GM19438 (cell line): ENCODE data around the gene ASXL2.
"Not testable (repeated sequence)": the region's sequence is repeated elsewhere in the genome, so short reads cannot be mapped to it uniquely, and the experiment has no call there.

Experiments used
- ATAC-seq: cut with Tn5 transposase; IDR thresholded peaks from one replicate; pipeline ENCODE4 v1.9.1; 2021; ENCODE audit warnings: low read depth; ENCODE audit not compliant: unreplicated experiment

Gene ASXL2

GRCh38 chr2:25742501-25742900 is 135.8 kb downstream of the ASXL2 start:
- ATAC-seq, result no peak

DNA sequence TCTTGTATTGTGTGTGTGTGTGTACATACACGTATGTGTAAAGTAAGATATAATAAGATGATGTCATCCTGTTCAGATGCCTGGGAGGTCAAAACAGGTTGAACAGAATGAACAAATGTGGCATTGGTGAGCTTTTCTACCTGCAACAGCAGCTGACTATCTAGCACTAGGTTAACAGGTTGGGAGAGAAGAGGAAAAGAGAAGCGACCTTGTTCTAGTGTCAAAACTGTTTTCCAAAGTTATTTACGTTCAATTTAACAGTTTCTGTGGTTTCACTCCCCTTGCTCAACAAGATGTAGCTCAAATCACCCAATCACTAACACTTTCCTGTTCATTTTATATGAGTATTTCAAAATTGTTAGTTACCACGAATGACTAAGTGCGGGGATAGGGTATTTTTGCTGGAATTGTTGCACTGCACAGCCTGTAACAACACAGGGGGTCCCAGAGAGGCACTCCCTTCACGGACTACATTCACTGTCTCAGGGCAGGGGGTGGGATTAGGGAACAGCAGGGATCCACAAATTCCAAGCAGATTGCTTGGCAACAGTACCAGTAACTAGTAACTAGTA is 137.4 kb downstream of the ASXL2 start:
- ATAC-seq, result no peak

GRCh38 chr2:25738383-25739343 is 139.6 kb downstream of the ASXL2 start:
- ATAC-seq, result no peak

GRCh38 chr2:25736899-25737515 is 141.3 kb downstream of the ASXL2 start:
- no peak for ATAC-seq

- ATAC-seq, result no peak
Observed at GRCh38 chr2:25735835-25736234, 142.5 kb downstream of the ASXL2 start.

DNA sequence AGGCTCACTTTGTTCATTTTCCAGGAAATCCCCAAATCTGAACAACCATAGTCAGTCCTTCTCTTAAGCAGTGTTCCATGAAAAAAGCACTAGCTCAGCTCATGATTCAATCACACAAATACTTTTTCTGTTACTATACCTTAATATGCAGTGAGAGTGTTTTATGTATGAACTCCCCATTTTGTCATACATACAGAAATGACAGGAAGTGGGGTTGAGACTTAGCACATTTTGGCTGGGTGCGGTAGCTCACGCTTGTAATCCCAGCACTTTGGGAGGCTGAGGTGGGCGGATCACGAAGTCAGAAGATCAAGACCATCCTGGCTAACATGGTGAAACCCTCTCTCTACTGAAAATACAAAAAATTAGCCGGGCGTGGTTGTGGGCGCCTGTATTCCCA is 149.7 kb downstream of the ASXL2 start:
- no peak for ATAC-seq

DNA sequence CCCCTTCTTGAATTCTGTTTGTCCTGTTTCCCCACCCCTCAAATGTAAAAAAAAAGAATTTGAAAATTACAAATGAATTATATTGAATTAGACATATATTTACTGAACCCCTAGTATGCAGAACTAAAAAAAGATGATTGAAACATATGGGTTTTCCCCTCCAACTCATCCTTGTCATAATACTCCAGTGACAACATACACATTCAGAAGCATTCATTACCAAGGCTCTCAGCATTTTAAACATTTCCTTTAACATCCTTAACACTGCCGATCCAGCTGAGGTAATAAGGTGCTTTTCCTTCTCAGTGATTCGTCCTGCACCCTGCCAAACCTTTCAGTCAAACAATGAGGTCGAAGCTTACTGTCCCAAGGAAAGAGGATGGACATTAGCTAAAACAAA is 151.8 kb downstream of the ASXL2 start:
- no peak for ATAC-seq

DNA sequence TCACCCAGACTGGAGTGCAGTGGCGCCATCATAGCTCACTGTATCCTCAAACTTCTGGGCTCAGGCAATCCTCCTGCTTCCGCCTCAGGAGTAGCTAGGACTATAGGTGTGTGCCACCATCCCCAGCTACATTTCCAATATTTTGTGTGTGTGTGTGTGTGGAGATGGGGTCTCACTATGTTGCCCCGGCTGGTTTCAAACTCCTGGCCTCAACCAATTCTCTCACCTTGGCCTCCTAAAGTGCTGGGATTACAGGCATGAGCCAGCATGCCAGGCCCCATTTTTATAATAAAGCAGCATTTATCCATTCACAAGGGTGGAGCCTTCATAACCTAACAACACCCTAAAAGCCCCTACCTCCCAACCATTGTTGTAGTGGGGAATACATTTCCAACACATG is 152.4 kb downstream of the ASXL2 start:
- ATAC-seq, result no peak

DNA sequence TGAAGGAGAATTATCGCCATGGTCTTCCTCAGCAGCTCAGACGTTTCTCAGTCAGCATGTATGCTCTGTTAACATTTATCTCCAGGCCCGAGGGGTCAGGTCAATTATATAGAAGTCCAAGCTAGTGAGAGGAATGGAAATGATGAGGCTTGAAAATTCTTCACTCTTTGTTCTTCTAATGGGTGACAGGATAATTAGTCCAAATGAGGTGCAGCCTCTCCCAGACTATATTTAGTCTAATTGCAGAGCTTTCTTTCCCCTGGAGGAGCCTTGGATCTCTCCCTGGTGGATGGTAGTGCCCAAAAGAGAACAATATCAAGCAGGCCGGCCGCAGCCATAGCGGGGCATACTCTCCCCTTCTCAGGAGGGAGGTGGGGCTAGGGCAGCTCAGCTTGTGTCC is 153.5 kb downstream of the ASXL2 start:
- no peak for ATAC-seq

GRCh38 chr2:25722224-25722623 is 156.1 kb downstream of the ASXL2 start:
- ATAC-seq, result no peak

DNA sequence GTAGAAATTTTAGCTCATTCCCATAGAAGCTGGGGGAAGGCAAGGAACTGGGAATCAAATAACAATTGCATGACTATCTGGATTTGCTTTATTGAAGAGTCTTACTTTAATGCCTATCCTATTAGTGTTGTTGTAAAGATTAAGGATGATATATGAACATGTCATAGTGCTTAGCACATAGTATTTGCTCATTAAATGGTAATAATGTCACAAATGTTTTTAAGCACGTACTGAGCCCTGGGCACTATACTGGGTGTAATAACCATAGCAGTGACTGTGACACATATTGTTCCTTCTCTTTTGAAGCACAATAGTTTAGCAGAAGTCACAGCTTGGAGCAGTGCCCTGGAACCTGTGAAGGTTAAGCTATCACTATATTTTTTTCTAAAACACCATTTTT is 157.7 kb downstream of the ASXL2 start:
- no peak for ATAC-seq

DNA sequence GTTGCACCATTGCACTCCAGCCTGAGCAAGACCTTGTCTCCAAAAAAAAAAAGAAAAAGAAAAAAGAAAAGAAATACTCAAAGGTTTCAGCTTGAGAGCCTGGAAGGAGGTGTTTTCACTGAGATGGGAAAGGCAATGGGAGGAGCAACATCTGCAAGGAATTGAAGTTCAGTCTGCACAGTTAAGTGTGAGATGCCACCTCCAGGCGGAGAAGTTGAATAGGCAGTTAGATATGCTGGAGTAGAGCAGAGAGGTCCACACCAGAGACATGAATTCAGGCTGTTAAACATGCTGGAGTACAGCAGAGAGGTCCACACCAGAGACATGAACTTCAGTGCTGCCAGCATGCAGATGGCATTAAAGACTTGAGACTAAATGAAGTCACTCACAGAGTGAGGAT is 163.5 kb downstream of the ASXL2 start:
- no peak for ATAC-seq

DNA sequence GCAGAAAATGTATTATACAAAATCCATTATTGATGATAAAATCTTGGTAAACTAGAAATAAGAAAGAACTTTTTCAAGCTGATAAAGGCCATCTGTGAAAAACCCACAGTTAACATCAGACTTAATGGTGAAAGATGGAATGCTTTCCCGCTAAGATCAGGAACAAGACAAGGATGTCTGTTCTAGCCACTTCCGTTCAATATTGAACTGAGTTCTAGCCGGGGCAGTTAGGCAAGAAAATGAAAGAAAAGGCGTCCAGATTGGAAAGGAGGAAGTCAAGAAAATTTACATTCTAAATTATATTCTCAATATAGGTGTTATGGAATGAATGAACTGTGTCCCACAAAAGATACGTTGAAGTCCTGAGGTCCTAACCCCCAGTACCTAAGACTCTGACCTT is 165.8 kb downstream of the ASXL2 start:
- ATAC-seq, result no peak

DNA sequence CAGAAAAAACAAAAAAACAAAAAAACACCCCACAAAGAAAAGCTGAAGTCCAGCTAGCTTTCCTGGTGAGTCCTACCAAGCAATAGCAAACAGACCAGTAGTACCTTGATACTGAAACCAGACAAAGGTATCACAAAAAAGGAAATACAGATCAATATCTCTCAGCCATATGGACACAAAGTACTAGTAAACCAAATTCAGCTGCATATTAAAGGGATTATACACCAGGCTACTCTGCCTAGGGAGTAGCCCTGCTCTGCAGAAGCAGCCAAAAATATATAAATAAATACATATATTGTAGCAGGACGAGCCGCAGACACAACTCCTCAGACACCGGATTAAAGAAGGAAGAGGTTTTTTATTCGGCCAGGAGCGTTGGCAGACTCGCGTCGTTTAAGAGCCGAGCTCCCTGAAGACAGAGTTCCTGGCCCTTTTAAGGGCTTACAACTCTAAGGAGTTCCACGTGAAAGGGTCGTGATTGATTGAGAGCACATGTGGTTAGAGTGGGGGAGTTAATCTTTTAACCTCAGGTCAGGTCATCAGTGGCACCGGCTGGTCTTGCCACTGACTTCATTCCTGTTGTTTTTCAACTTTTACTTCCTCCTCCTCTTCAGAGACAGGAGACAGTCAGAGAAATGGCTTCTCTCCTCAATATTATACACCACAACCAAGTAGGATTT is 166.5 kb downstream of the ASXL2 start:
- no peak for ATAC-seq

- ATAC-seq, result no peak
Observed at GRCh38 chr2:25710750-25711149, 167.5 kb downstream of the ASXL2 start.

GRCh38 chr2:25709349-25709748 is 168.9 kb downstream of the ASXL2 start:
- ATAC-seq, result no peak

DNA sequence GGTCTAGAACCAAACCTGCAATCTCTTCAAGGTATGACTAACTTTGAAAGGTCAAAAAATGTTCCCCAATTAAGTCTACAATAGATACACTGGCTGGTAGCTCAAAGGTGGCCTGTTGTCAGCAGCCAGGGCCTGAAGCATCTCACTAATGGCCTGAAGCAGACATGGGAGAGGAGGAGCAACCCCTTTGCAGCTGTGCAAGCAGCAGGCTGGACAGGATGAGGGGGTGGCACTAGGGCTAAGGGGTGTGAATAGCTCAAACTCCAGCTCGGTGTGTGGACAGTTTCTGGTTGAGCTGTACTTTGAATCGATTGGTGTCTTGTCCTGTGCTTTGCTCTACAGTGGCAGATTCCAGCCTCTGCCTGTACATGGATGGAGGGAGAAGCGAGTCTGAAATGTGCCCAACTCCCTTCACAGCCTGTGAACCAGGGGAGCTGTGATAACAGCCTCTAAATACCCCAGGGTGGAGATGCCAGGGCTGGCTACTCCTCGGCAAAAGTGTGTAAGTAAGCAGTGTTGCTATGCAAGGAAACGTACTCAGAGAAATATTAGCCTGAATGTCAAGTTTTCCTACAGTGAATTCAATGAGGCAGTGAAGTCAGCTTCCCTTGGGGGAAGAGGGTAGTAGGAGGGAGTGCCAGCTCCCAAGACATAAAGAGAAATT is 170.2 kb downstream of the ASXL2 start:
- no peak for ATAC-seq

- ATAC-seq, result not testable (repeated sequence)
Observed at GRCh38 chr2:25705575-25705974, 172.7 kb downstream of the ASXL2 start.

- no peak for ATAC-seq
Observed at GRCh38 chr2:25701801-25702200, 176.5 kb downstream of the ASXL2 start.

DNA sequence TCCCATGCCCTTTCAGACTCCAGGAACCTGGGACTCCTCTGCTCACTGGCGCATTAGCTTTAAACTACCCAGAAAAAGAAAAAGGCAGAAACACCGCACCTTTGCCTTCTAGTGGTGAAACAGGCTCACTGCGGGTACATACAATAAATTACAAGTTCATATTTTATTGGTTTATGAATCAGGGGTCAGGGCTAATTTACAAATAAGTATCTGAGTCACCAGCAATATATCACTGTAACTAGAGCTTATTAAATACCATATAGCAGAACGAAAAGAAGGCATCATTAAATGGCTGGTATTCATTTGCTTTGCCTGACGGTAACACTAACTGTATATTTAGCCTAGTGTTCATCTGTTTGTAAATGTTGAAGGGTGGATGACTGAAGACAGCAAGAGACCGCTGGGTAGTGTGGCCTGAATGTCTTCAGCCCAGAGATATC is 178.0 kb downstream of the ASXL2 start:
- ATAC-seq, result no peak

GRCh38 chr2:25699216-25699615 is 179.1 kb downstream of the ASXL2 start:
- no peak for ATAC-seq
